WTC11 (cell line): ENCODE measurements around the gene GPR150.
"Not testable (repeated sequence)": the region's sequence is repeated elsewhere in the genome, so short reads cannot be mapped to it uniquely, and the experiment has no call there.

Experiments used
- CREB1 ChIP-seq: sonication (generic); formaldehyde crosslinking; IDR thresholded peaks from 2 replicates; pipeline ENCODE4 v1.8.0; 2023; ENCODE audit warnings: mild to moderate bottlenecking, missing genetic modification reagents
- CTCF ChIP-seq: fragments of 200-600 bp; IDR thresholded peaks from 2 replicates; pipeline ENCODE4 v1.8.0; 2022; ENCODE audit warnings: antibody characterized with exemption
- ETV6 ChIP-seq: sonication (generic); formaldehyde crosslinking; IDR thresholded peaks from 2 replicates; pipeline ENCODE4 v1.8.1; 2022; ENCODE audit warnings: mild to moderate bottlenecking, missing genetic modification reagents
- FOXK1 ChIP-seq: sonication (generic); formaldehyde crosslinking; IDR thresholded peaks from 2 replicates; pipeline ENCODE4 v1.8.0; 2022; ENCODE audit warnings: mild to moderate bottlenecking, moderate library complexity, missing genetic modification reagents
- MLX ChIP-seq: sonication (generic); formaldehyde crosslinking; IDR thresholded peaks from 2 replicates; pipeline ENCODE4 v1.8.1; 2023; ENCODE audit warnings: mild to moderate bottlenecking, missing genetic modification reagents, moderate library complexity
- PREB ChIP-seq: sonication (generic); formaldehyde crosslinking; IDR thresholded peaks from 2 replicates; pipeline ENCODE4 v1.8.1; 2022; ENCODE audit warnings: mild to moderate bottlenecking, missing genetic modification reagents, moderate library complexity, borderline replicate concordance
- ZNF232 ChIP-seq: sonication (generic); formaldehyde crosslinking; IDR thresholded peaks from 2 replicates; pipeline ENCODE4 v1.8.0; 2022; ENCODE audit warnings: mild to moderate bottlenecking, missing genetic modification reagents
- ZNF512 ChIP-seq: sonication (generic); formaldehyde crosslinking; IDR thresholded peaks from 2 replicates; pipeline ENCODE4 v1.8.1; 2022; ENCODE audit warnings: missing genetic modification reagents, borderline replicate concordance
- TF ChIP-seq, protein P1 (sequence below): sonication (generic); formaldehyde crosslinking; IDR thresholded peaks from 2 replicates; pipeline ENCODE4 v1.8.0; 2023; ENCODE audit warnings: missing genetic modification reagents, mild to moderate bottlenecking, borderline replicate concordance

DNA sequence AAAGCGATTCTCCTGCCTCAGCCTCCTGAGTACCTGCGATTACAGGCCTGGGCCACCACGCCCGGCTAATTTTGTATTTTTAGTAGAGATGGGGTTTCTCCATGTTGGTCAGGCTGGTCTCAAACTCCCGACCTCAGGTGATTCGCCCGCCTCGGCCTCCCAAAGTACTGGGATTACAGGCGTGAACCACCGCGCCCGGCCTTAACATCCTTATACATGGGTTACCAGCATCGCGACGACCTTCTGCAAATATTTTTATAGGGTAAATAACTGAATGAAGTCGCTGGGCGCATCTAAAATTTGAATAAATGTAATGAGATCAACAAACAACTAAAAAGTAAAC, 26.3 kb downstream of the GPR150 start:
- TF ChIP-seq CTCF; PREB (CRISPR knock-in tag); MLX (CRISPR knock-in tag); ZNF512 (CRISPR knock-in tag); FOXK1 (CRISPR knock-in tag); ETV6; ZNF232 (CRISPR knock-in tag); CREB1 (CRISPR knock-in tag): not testable (repeated sequence)
- TF ChIP-seq, protein P1, sequence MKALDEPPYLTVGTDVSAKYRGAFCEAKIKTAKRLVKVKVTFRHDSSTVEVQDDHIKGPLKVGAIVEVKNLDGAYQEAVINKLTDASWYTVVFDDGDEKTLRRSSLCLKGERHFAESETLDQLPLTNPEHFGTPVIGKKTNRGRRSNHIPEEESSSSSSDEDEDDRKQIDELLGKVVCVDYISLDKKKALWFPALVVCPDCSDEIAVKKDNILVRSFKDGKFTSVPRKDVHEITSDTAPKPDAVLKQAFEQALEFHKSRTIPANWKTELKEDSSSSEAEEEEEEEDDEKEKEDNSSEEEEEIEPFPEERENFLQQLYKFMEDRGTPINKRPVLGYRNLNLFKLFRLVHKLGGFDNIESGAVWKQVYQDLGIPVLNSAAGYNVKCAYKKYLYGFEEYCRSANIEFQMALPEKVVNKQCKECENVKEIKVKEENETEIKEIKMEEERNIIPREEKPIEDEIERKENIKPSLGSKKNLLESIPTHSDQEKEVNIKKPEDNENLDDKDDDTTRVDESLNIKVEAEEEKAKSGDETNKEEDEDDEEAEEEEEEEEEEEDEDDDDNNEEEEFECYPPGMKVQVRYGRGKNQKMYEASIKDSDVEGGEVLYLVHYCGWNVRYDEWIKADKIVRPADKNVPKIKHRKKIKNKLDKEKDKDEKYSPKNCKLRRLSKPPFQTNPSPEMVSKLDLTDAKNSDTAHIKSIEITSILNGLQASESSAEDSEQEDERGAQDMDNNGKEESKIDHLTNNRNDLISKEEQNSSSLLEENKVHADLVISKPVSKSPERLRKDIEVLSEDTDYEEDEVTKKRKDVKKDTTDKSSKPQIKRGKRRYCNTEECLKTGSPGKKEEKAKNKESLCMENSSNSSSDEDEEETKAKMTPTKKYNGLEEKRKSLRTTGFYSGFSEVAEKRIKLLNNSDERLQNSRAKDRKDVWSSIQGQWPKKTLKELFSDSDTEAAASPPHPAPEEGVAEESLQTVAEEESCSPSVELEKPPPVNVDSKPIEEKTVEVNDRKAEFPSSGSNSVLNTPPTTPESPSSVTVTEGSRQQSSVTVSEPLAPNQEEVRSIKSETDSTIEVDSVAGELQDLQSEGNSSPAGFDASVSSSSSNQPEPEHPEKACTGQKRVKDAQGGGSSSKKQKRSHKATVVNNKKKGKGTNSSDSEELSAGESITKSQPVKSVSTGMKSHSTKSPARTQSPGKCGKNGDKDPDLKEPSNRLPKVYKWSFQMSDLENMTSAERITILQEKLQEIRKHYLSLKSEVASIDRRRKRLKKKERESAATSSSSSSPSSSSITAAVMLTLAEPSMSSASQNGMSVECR (CRISPR knock-in tag) = not testable (repeated sequence)
